HG02759 (cell line): Measurements from ENCODE around the gene A3GALT2.
"Not testable (repeated sequence)": the region's sequence is repeated elsewhere in the genome, so short reads cannot be mapped to it uniquely, and the experiment has no call there.

Source experiments
- ATAC-seq: cut with Tn5 transposase; IDR thresholded peaks from one replicate; pipeline ENCODE4 v1.9.1; 2021; ENCODE audit warnings: mild to moderate bottlenecking, moderate library complexity; ENCODE audit not compliant: unreplicated experiment

Gene A3GALT2

DNA sequence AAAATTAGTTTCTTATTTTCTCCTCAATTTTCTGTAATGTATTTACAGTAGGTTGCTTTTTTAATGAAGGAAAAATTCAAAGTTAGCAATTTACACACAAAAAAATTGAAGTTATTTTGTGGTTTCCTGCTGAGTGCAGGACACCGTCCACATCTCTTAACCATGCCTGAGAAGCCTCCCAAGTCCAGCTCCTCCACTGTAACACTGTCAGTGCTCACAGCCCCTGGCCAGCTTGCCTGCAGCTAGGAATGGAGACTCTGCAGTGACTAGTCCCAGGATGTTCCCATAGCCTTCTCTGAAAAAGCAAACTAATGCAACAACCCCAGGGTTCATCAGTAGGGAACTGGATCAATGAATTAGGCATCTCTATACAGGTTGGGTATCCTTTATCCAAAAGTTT lies 3.5 kb downstream of the A3GALT2 start:
- no peak for ATAC-seq

DNA sequence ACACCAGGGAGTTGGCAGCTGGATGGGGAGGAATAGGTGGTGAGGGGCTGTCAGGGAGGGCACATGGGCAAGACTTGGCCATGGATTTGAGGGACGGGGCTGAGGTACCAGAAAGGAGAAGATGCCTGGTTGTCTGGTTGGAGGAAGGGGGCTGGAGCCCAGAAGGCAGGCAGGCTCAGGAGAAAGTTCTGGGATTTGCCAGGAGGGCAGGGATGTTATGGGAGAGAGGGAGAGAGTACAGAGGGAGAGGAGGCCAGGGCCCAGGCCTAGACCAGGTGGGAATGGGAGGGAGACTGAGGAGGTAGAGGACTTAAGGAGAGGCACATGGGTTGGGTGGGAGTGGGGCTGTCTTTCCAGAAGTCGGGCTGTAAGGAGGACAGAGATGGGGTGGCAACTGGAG lies 4.3 kb downstream of the A3GALT2 start:
- no peak for ATAC-seq

GRCh38 chr1:33314416-33314815 lies 6.5 kb downstream of the A3GALT2 start:
- ATAC-seq = no peak

DNA sequence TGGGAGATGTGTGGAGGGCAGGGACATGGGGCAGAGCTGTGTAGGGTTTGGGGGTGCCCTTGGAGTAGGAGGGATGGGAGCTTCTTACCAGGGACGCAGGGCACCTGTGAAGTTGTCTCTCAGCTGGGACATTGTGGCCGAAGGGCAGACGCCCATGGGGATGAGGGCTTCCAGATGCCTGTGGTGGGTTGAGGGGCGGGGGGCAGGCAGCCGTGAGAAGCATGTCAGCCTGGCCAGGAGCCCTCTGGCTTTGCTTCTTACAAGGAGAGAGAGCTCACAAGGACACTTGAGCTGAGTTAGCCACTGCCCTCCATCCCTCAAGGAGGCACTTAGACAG lies 8.5 kb downstream of the A3GALT2 start:
- ATAC-seq = no peak

DNA sequence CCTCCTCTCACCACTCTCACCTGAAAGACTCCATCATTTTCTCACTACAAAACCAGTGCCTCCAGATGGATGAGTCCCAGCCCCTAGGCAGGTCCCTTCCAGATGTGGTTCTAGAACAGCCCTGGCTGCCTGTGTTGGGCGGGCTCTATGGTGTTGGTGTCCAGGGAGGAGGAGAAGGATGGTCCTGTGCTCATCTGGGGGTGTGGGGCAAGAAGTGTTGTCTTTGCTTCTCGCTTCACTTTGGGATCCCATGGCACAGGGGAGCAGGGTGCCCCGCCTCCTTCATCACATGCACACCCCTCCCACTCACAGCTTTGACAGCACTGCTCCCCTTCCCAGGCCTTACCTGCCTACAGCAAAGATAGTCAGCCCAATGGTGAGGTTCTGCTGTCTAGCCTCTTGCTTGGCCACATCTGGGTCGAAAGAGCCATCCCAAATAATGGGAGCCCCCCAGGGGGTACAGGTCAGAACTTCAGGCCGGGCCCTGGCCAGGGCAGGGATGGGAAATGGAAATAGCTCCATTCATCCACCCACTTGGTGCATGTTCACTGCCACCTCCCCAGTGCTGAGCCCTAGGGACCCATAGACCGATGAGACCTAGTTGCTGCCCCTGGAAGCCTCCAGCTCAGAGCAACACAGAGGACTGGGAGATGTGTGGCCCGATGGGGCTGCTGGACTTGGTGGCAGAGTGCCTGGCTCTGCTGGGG lies 9.0 kb downstream of the A3GALT2 start:
- ATAC-seq = no peak

- no peak for ATAC-seq
Observed at GRCh38 chr1:33310702-33311101, 10.2 kb downstream of the A3GALT2 start.

- ATAC-seq = not testable (repeated sequence)
Observed at GRCh38 chr1:33309351-33309750, 11.5 kb downstream of the A3GALT2 start.

DNA sequence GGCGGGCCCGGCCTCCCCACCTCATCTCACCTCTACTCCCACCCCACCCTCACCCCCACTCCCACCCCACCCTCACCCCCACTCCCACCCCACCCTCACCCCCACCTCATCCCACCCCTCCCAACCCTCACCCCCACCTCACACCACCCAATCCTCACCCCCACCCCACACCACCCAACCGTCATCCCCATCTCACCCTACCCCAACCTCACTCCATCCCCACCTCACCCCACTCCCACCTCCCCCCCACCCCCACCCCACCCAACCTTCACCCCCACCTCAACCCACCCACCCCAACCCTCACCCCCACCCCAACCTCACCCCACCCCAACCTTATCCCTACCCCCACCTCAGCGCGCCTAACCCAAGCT lies 13.4 kb downstream of the A3GALT2 start:
- ATAC-seq = no peak

DNA sequence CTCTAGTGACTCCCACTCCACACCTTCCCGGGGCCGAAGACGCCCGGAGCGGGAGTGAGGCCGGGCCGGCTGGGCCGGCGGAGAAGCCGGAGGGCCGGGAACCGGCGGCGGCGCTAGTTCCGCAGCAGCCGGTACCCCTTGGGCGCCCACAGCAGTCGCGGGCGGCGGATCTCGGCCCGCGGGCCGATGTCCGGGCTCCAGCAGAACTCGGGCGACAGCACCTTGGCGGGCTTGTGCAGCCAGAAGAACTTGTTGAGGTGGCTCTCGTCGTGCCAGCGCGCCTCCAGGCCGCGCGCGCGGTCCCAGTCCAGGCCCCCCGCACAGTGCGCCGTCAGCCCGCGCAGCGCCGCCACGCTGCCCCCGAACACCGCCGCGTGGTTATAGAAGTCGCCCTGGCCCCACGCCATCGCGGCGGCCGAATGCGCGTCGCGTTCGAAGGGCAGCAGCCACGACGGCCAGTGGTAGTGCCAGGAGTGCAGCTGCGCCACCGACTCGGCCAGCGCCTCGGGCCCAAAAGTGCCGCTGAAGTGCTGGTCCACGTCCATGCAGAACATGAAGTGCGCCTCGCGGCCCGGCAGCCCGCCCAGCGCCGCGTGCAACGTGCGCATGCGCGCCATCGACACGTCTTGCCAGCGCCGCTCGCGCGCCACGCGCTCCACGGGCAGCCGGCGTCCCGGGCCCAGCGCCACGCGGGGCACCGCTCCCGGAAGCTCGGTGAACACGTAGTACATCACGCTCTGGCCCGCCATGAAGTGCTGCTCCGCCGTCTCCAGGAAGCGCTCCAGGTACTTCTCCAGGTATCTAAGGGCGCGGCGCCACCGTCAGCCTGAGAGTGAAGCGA lies 14.0 kb downstream of the A3GALT2 start:
- ATAC-seq = no peak

GRCh38 chr1:33305816-33306652 lies 14.9 kb downstream of the A3GALT2 start:
- ATAC-seq = no peak

DNA sequence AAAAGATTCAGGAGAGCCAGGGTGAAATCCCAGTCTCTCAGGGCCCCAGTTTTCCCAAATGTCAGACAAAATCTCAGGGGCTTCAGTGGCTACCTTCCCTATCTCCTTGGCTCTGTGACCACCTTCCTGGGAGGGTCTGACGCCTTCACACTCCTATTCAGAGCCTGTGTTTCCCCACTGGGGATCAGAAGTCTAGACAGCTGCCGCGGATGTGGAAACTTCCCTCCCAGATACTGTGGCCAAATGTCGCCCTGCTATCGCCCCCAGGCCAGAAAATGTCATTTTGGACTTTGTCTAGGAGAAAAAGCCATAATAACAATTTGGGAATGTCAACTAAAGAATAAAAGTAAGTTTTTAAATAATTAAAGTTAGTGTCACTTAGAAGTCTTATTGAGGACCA lies 15.9 kb downstream of the A3GALT2 start:
- ATAC-seq = no peak

GRCh38 chr1:33302325-33302724 lies 18.6 kb downstream of the A3GALT2 start:
- ATAC-seq = no peak

GRCh38 chr1:33301273-33301984 lies 19.5 kb downstream of the A3GALT2 start:
- no peak for ATAC-seq

GRCh38 chr1:33300673-33301072 lies 20.2 kb downstream of the A3GALT2 start:
- no peak for ATAC-seq

- no peak for ATAC-seq
Observed at GRCh38 chr1:33299461-33300155, 21.3 kb downstream of the A3GALT2 start.

DNA sequence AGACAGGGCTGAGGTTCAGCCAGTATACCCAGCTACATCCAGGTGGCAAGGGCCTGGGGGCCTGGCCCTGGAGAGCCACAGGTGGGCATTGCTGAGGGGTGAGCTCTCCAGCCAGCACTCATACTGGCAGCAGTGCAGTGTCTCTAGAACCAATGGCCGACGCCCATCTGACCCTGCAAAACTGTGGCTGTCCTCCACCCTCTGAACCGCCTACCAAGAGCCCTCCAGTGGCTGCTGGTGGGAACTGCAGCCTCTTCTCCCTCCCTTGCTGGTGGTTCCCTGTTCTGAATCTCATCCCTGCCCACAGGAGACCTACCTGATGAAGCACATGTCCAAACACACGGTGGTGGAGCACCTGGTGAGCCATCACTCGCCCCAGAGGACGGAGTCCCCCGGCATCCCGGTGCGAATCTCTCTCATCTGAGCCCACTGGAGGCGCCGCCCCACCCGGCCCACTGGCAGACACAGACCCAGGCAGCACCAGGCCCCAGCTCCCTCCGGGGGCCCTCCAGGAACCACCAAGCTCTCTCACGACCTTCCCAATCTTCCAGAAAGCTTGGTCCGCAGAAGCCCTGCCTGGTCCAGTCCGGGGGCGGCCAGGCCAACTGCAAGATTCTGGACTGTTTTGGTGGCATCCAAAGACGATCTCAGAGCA lies 22.1 kb downstream of the A3GALT2 start:
- no peak for ATAC-seq

GRCh38 chr1:33297911-33298622 lies 22.8 kb downstream of the A3GALT2 start:
- no peak for ATAC-seq

DNA sequence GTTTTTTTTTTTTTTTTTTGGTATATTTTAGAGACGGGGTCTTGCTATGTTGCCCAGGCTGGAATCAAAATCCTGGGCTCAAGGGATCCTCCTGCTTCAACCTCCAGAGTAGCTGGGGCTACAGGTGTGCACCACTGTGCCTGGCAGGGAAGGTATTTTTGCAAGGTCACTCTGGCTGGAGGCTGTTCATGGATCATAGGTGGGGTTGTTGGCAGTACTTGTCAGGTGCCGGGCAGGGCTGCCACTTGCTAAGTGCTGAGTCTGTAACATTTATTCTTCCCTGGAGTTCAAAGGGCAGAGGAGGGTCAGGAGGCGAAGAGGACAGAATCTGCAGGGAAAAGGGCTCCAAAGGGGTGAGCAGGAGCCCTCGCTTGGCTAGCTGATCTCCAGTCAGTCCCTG lies 24.1 kb downstream of the A3GALT2 start:
- no peak for ATAC-seq

GRCh38 chr1:33296082-33296458 lies 24.8 kb downstream of the A3GALT2 start:
- ATAC-seq = no peak
